ENCODE results near the gene NFKBIZ.
"Not testable (repeated sequence)": the region's sequence is repeated elsewhere in the genome, so short reads cannot be mapped to it uniquely, and the experiment has no call there.

NFKBIZ gene

GRCh38 chr3:101861789-101862415 is 12.6 kb downstream of the NFKBIZ start:
- DNase-seq (ENCODE audit: low read depth in 2 of 2), result no peak
- H3K4me3 ChIP-seq (replicated peaks in 1 of 2; ENCODE audit: low read depth in 2 of 2, low read length in 2 of 2), result no peak overlapping the region
- no peak for TF ChIP-seq CTCF (IDR thresholded peaks at IDR 0.05; ENCODE audit: low read depth, low read length)

GRCh38 chr3:101862416-101863165 is 13.3 kb downstream of the NFKBIZ start:
- no peak overlapping the region for H3K4me3 ChIP-seq (replicated peaks in 1 of 2; ENCODE audit: low read depth in 2 of 2, low read length in 2 of 2)
- no peak for TF ChIP-seq CTCF (IDR thresholded peaks at IDR 0.05; ENCODE audit: low read depth, low read length)
- peak in 1 of 2 donors; percentile 35 for DNase-seq (ENCODE audit: low read depth in 2 of 2)

DNA sequence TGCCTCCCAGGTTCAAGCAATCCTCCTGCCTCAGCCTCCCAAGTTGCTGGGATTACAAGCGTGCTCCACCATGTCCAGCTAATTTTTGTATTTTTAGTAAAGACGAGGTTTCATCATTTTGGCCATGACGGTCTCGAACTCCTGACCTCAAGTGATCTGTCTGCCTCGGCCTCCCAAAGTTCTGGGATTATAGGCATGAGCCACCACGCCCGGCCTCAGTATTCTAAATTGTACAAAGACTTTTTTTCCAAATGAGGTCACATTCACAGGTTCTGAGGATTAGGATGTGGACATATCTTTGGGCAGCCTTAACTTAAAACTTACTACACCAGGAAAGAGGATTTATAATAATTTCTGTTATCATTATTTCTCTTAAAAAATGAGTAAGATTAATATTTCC is 15.6 kb downstream of the NFKBIZ start:
- DNase-seq (ENCODE audit: low read depth in 2 of 2), result peak in 1 of 2 donors; percentile 14

GRCh38 chr3:101865751-101866509 is 16.6 kb downstream of the NFKBIZ start:
- peak in 1 of 2 donors; percentile 10 for DNase-seq (ENCODE audit: low read depth in 2 of 2)
- no peak overlapping the region for H3K4me3 ChIP-seq (replicated peaks in 1 of 2; ENCODE audit: low read depth in 2 of 2, low read length in 2 of 2)
- TF ChIP-seq CTCF (IDR thresholded peaks at IDR 0.05; ENCODE audit: low read depth, low read length), result no peak

More for the DNA sequence above, 15.6 kb downstream of the NFKBIZ start:
- H3K4me3 ChIP-seq (replicated peaks in 1 of 2; ENCODE audit: low read depth in 2 of 2, low read length in 2 of 2), result not testable (repeated sequence)

GRCh38 chr3:101867511-101867910 is 18.2 kb downstream of the NFKBIZ start:
- H3K4me3 ChIP-seq (replicated peaks in 1 of 2; ENCODE audit: low read depth in 2 of 2, low read length in 2 of 2), result no peak overlapping the region
- no peak for TF ChIP-seq CTCF (IDR thresholded peaks at IDR 0.05; ENCODE audit: low read depth, low read length)
- peak in 1 of 2 donors; percentile 6 for DNase-seq (ENCODE audit: low read depth in 2 of 2)

- no peak overlapping the region for H3K4me3 ChIP-seq (replicated peaks in 1 of 2; ENCODE audit: low read depth in 2 of 2, low read length in 2 of 2)
- no peak for TF ChIP-seq CTCF (IDR thresholded peaks at IDR 0.05; ENCODE audit: low read depth, low read length)
- DNase-seq (ENCODE audit: low read depth in 2 of 2), result no peak
Observed at GRCh38 chr3:101867996-101868395, 18.7 kb downstream of the NFKBIZ start.

Data from cardiac fibroblast (primary cell).